Dermis microvascular lymphatic vessel endothelial cell (primary cell): ENCODE results near the gene DPEP2. TPM values are rescaled to one million over a fixed set of nuclear protein-coding genes. Genes with fewer than 3 reads are reported as not detected.
"Not testable (repeated sequence)": the region's sequence is repeated elsewhere in the genome, so short reads cannot be mapped to it uniquely, and the experiment has no call there.

Experiments used
- DNase-seq, 2 donors: peaks; one replicate each; pipeline versions ENCODE4 v3.0.0 to v3.0.0-alpha.2; 2010; ENCODE audit warnings: low read depth in 2 of 2
- total RNA-seq: library from RNA; depleted of rRNA; stranded (reverse); fragments of >200 nt; gene quantifications from 2 replicates; pipeline ENCODE4 v1.2.1, GENCODE V29; 2014

Gene DPEP2
- total RNA-seq, 1 donor from 2014 or later: 4.1 TPM

DNA sequence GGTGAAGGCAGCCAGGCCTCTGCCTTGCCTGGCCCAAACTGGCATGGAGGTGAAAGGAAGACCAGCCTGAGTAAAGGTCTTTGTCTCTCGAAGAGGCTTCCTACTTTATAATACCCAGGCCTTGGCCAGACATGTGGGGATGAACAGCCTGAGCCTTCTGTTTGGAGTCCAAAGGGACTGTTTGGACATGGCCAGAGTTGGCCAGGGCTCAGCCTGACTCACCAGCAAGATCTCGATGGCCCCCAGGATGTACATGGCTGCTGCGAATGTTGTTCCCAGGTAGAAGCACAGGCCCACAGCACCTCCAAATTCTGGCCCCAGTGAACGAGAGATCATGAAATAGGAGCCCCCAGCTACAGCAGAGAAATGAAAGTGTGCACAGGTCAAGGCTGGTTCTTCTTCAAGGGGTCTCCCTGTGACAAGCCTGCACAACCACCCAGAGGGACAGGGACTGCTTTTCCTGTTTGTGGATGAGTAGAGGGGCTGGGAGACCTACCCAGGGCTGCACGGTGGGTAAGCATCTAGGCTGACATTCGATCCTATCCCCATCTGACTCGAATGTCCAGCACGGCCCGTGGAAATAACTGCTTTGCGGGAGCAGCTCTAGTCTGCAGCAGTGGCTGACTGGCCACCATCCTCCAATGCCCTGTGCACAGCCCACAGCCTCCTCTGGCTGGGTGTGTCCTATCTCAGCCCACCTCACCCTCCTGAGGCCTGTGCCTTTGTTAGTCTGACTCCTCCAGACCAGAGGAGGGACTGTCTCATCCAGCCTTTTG lies 44.7 kb downstream of the DPEP2 start:
- DNase-seq: no peak

DNA sequence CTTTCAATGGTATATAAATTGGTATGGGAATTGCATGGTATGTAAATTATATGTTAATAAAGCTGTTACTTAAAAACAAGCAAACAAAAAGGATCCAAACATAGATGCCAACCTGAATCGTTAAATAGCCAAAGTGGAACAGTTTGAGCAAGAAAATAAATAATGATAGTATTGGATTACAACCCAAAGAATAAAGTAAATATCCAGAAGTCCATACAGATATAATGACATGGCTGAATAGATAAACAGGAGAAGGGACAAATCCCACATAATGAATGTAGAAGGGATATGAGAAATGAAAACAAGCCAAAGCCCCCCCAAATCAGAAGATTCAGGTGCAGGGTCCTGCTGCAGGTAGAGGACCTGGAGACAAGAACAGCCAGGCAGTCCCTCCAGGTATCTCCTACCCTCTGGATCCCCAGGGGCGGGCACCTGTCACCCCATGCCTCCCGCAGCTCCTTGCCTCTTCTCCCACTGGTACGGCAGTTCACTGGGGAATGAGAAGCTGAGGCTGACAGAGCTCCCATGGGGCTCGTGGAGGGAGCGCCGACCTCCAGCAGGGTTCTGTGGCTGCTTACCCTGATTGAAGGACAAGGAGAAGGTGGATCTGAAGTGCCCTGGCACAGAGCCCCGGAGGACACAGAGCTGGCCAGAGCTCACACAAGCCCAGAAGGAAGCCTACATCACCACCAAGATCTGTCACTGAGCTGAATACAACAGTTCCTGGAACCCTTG lies 45.5 kb downstream of the DPEP2 start:
- DNase-seq: no peak

DNA sequence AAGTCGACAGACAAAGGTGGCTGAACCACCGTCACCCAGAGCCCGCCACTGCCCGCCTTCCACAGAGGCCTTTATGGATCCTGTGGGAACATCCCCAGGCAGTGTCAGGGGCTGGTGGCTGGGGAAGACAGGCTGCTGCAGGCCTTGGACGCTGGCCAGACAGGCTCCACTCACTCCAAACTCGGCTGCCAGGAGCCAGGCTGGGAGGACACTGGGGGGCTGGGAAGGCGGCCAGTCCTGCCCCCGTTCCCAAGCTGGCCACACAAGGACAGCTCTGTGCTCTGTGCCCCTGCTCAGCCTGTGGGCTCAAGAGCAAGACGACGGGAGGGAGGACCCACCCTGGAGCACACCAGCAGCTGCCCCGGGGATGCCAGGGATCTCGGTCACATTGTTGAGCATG lies 47.8 kb downstream of the DPEP2 start:
- DNase-seq: no peak

DNA sequence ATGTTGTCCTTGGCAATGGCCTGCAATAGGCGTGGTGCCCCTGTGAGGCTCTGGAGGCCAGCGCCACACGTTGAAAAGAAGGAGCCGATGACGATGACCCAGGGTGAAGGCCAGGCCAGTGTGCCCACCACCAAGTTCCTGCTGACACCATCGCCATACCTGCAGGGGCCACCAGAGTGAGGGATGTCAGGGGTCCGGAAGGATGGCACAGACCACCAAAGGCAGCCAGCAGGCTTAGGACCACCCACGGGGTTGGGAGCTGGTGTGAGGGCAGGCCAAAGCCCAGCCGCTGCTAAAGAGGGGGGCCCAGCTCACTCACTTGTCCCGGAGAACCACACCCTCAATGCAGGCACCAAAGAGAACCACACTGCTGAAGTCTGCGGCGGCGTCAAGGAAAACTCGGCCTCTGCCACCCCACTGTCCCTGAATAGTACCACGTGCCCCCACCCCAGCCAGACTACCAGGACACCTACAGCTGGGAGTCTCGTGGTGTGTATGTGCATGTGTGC lies 48.9 kb downstream of the DPEP2 start:
- DNase-seq: no peak

DNA sequence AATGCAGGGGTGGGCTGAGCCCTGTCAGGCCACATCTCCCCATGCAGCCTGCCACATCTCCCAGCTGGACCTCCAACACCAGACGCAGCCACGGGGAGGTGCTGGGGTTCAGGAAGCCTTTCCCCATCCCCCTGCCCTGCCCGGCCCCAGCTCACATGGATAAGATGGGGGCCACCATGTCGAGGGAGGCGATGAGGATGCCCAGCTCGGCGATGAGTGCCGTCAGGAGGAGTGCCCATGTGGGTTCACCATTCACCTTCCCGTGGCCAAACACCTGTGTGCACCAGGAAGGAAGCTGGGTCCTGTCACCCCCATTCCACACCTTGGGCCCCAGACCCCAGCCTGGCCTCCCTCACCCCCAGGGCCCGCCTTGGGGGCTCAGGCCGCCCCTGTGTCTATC lies 49.6 kb downstream of the DPEP2 start:
- DNase-seq: no peak

DNA sequence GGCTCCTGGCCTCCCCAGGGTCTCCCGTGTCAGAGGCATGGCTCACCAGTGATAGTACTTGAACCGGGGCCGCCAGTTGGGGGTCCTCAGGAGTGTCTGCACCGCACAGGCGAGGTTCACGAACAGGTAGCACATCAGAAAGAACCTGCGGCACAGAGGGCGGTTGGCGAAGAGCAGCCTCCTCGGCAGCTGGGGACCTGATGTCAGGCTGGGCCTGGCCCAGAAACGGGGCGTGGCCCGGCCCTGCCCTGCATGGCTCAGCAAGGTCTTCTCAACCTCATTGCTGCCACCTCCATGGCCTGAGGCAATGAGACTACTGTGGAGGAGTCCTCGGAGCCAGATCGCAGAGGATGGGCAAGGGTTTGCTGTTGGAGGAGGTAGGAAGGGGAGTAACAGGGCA lies 51.3 kb downstream of the DPEP2 start:
- DNase-seq: no peak

DNA sequence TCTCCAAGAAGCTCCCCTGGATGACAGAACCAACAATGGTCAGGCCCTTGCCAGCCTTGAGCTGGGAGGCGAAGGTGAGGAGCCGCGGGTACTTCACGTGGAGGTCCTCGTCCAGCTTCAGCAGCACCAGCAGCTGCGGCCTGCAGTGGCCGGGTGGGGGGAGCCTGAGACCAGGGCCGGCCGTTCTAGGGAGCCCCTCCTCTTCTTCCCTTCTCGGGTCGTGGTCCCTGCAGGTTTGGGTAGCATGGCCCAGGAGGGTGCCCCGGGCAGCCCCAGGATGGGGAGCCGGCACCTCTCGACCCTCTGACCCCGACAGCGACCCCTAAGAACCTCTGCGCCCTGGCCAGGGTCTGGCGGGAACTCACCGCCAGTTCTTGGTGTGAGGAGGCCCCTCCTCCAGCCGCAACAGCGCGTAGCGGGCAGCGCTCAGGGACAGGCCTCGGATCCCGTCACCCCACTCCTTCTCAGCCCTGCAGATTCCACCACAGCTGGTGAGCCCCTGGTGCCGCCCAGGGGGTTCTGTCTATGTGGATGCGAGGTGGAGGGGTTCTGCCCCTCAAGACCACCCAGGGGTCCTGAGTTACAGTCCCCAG lies 52.2 kb downstream of the DPEP2 start:
- DNase-seq: no peak

DNA sequence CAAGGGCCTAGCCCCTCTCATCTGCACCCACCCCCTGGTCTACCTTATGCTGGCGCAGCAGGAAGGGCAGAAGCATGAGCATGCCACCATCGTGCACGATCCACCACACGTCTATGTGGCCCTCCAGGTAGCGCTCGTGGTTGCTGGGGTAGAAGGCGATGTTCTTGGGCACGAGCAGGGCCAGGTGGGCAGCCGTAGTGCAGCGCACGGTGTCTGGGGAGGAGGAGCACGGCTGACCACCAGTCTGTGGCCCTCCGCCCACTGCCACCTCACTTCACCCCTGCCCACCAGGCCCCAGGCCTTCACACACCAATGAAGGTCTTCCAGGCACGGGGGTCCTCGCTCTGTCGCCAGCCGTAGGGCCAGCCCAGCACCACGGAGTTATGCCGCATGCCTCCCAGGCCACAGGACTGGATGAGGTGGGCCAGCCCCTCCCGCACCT lies 53.1 kb downstream of the DPEP2 start:
- DNase-seq: no peak

DNA sequence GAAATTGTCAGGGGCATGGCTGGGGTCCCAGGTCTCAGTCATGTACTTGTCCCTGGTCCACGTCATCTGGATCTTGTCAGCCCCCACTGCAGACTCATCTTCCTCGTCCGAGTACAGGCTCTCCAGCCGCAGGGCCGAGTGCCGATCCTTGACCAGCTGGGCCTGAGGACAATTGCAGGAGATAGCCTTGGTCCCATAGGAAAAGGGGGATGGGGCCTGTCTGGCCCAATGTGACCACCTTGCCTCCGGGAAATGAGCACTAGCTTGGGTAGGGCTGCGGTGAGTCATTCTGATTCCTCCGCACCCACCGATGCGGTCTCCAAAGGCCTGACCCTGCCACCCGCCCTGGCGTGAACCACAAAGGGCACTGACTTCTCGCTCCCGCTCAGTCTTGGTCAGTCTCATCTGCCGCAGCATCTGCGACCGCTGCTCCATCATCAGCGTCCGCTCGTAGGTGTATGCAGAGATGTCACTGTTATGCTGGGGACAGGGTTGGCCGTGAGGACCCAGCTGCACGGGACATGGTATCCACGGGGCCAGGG lies 53.8 kb downstream of the DPEP2 start:
- no peak for DNase-seq

DNA sequence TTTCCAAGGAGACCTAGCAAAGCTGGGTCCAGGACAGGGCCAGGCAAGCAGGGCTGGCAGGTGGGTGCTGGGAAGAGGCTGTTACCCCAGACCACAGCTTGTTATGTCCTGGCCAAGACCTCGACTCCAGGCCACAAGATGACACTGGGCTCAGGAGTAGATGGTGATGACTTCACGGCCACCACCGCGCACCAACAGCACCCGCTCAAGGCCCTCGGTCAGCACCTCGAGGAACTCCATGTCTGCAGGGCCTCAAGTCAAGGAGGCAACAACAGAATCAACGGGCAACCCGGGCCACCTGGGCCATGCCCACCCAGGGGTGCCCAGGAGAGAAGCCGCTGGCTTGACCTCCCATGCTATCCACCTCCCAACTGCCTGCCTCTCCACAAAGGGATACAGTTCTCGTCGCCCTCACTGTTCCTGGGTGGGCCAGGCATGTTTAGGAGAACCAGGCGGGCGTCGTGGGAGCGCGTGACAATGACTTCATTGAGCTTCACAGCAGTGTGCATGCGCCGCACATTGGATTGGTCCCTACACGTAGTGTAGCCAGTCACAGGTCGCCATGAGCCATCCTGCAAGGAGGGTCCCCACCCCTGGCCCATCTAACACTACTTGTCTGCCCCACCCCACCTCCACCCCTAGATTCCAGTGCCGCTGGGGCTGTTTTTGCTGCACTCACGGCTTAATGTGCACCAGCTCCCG lies 54.4 kb downstream of the DPEP2 start:
- no peak for DNase-seq

DNA sequence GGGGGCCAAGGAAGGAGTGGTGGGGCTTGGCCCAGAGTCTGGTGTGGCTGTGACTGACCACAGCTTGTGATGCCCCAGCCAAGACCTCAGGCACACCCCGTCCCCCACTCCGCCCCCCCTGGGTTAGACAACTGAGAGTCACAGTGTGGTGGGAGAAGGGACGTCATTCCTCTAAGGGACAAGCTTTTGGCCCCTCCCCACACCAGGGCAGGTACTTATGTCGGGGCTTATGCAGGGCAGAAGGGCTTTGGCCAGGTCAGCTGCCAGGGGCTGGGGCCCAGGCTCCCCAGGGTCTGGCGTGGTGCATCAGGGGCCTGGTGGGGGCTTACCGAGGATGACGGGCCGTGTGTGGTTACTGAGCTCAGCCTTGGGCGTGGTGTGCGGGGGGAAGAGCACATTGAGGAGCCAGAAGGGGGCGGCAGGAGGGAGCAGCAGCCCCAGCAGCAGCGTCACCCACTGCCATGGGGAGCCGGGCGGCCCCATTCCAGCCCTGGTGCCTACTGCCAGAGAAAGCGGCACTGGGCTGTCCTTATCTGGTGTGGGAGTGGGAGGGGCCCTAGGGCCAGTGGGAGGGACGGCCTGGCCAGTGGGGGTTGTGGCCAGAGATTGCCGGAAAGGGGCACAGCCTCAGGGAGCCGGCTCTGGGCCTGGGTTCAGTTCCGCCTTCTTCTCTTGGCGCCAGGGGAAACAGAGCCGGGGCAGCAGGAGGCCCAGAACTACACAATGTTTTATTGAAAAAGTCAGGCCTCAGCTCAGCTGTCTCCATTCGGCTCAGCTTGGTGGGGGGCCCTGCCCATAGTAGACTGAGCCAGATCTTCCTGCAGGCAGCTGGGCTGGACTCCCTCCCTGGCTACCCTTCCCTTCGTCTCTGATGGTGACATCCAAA lies 55.4 kb downstream of the DPEP2 start, which contains the start of gene LCAT:
LCAT (minus strand) TSS at position 502 of the 886 bp plus-strand sequence; CDS start at position 483, 19 bp downstream.
- DNase-seq: no peak

DNA sequence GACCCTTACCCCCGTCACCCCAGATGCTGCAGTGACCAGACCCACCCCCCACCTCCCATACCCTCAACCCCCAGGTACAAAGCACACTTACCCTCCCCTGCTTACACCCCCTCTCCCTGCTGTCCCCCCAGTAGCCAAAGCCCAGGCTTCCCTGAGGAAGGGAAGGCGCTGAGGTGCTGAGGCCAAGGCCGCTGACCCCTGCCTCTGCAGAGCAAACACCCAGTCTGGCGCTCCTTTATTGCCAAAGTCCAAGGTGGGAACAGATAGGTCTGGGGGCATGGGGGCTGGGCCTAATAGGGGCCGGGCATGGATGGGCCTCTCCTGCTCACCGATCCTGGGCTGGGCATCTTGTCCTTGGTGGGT lies 56.0 kb downstream of the DPEP2 start:
- no peak for DNase-seq

DNA sequence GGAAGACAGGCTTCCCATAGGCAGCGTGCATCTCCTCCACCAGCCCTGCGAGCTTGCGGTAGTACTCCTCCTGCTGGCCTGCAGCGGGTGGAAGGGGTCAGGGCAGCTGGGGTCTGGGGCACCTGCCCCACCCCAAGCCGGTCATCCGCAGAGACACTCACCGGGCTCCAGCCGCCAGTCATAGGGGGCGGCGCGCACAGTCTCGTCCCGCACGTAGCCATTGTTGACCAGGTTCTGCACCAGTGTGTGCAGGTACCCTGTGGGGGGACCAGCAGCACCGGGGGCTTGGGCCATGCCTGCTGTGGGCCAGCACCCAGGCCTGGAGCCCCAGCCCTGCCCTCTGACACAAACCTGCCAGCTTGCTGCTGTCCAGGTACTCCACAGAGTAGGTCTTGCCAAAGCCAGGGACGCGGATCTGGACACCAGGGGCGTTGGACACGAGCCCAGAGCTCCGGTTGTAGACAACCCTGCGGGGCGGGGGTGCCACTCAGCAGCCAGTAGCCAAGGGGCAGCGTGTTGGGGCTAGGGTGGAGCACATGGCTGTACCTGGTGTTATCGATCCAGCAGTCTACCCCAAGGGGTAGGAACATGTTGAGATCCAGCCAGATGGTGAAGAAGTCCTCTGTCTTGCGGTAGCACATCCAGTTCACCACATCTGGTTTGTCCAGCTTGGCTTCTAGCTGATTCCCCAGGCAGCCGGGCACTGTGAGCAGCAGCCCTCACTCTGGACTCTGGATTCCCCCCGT lies 56.6 kb downstream of the DPEP2 start:
- no peak for DNase-seq

DNA sequence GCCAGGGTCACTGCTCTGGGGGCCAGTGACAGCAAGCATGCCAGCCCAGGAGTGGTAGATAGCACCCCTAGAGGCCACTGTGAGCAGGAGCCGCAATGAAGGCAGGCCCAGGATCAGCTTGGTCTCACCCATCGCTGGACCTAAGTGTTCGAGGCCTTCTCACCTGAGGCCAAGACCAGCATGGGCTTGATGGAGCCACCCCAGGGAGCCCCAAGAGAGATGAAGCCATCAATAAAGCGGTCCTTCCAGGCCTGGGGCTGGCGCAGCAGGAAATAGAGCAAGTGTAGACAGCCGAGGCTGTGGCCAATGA lies 57.1 kb downstream of the DPEP2 start:
- peak in 1 of 2 donors; percentile 39 for DNase-seq

DNA sequence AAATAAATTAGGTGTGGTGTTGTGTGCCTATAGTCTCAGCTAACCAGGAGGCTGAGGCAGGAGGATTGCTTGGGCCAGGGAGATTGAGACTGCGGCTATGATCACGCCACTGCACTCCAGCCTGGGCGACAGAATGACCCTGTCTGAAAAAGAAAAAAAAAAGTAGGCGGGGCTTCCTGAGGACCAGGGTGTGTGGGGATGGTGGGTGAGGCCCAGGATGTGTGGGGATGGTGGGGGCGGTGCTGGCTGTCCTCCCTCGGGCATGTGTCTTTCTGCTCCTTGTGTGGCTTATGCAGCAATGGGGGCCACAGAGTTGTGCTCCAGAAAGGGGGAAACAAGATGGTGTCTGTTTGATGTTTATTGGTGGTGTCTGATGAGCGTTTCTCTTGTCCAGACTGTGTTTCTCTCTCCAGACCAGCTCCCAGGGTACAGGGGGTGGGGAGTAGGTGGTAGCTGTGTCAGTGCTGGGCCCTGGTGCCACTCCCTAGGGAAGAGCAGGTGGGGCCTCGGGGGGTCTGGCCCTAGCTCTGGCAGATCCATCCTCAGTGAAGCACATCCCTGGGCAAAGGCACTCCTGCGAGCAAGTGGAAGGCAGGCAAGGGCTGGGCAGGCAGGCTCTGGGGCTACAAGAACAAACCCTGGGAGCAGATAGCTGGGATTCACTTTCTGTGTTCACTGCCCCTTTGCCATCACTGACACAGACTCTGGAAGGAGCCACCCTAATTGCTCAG lies 57.6 kb downstream of the DPEP2 start:
- no peak for DNase-seq

DNA sequence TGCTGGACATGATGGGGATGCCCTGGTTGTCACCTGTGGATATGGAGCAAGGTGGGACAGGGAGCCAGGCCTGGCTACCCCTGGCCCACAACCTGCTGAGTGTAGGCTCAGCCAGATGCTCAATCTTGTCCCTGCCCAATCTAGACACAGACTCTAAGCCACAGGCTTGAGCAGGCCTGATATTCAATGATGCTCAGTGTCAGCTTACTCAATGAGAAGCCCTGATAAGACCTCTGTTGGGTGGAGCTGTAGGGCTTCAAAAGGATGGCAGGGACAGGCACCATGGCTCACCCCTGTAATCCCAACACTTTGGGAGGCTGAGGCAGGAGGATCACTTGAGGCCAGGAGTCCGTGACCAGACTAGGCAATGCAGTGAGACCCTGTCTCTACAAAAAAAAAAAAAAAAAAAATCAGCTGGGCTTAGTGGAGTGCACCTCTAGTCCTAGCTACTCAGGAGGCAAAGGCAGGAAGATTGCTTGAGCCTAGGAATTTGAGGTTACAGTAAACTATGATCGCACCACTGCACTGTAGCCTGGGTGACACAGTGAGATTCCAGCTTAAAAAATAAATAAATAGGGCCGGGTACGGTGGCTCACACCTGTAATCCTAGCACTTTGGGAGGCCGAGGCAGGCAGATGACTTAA lies 58.7 kb downstream of the DPEP2 start:
- no peak for DNase-seq

DNA sequence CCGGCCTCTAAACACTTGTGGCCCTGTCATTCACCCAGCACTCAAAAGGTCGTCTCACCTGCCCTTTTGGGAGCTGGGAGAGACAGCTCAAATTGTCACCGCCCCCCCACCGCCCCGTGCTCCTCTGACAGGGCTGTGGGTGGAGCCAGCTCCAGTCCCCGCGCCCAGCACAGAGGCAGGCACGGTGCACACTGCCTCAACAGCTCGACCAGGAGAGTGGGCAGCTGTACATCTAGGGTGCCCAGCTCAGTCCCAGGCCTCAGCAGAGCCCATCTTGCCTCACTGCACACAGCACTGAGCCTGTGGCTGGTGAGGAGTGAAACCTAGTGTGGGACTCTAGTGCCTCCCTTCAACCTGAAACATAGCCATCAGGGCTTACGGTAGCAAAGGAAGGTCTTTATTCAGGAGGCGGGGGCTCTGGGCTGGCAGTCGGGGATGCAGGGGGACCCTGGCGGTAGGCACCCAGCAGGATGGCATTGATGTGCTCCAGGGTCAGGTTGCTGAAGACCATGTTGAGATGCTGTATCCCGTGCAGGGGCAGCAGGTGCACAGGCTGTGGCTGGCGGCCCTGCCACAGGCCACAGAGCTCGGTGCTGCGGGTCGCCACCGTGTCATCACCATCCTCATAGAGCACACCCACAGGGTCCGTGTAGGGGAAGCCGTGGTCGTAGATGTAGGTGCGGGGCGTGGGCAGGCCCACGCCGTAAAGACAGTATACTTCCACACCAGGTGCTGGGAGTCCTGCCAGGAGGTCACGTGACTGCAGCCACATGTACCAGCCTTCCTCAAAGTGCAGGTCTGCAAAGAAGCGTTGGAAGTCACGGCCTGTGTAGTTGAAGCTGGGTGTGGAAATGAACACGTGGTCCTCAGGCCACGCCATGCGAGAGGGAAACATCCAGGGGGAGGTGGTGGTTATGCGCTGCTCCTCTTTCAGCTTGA lies 59.5 kb downstream of the DPEP2 start:
- DNase-seq: no peak

DNA sequence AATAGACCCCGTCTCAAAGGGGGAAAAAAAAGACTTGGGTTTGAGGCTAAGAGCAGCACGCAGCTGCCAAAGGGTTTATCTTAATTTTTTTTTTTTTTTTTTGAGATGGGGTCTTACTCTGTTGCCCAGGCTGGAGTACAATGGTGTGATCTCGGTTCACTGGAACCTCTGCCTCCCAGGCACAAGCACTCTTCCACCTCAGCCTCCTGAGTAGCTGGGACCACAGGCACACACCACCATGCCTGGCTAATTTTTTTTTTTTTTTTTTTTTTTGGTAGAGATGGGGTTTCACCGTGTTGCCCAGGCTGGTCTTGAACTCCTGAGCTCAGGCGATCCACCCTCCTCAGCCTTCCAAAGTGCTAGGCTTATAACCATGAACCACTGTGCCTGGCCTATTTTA lies 61.6 kb downstream of the DPEP2 start:
- not testable (repeated sequence) for DNase-seq
